KOPT-K1 (cell line): Measurements from ENCODE around the gene PXK.
"Not testable (repeated sequence)": the region's sequence is repeated elsewhere in the genome, so short reads cannot be mapped to it uniquely, and the experiment has no call there.

Source experiments
- H3K27ac ChIP-seq: fragments of 200-600 bp; sonication (generic); 2 replicates; pipeline ENCODE4 v1.5.1; 2016; ENCODE audit warnings: antibody characterized with exemption, mild to moderate bottlenecking, low read depth, low read length; ENCODE audit not compliant: poor library complexity, severe bottlenecking
- H3K36me3 ChIP-seq: fragments of 200-600 bp; sonication (generic); 2 replicates; pipeline ENCODE4 v1.5.1; 2017; ENCODE audit warnings: antibody characterized with exemption, mild to moderate bottlenecking, low read length, moderate library complexity; ENCODE audit not compliant: insufficient read depth
- H3K9me3 ChIP-seq: fragments of 200-600 bp; sonication (generic); 2 replicates; pipeline ENCODE4 v1.5.1; 2017; ENCODE audit warnings: antibody characterized with exemption, low read length, mild to moderate bottlenecking; ENCODE audit not compliant: insufficient read depth, poor library complexity, severe bottlenecking

PXK gene

GRCh38 chr3:58332575-58333188, at the start of gene PXK:
Gene PXK, plus strand, starts transcription at chr3:58332892. Its CDS starts 97 bp downstream, at chr3:58332989.
- Histone ChIP-seq H3K9me3 (no peaks in the 10 kb centered on the region), H3K27ac (peak within 1 kb of the TSS; percentile 86), H3K36me3 (peaks cover 18% of the 10 kb centered on the region)

GRCh38 chr3:58285334-58285733, 47.4 kb upstream of the PXK start:
- no peaks in the 10 kb centered on the region for H3K9me3 ChIP-seq
- H3K27ac ChIP-seq = no peak overlapping the region
- no peaks in the 10 kb centered on the region for H3K36me3 ChIP-seq

GRCh38 chr3:58287354-58287753, 45.3 kb upstream of the PXK start:
- H3K9me3 ChIP-seq = no peaks in the 10 kb centered on the region
- H3K36me3 ChIP-seq = no peaks in the 10 kb centered on the region
- H3K27ac ChIP-seq = no peak overlapping the region

- no peaks in the 10 kb centered on the region for H3K9me3 ChIP-seq
- no peak overlapping the region for H3K27ac ChIP-seq
- no peaks in the 10 kb centered on the region for H3K36me3 ChIP-seq
These were observed 44.5 kb upstream of the PXK start for GRCh38 chr3:58288011-58288728.

GRCh38 chr3:58288964-58289613, 43.6 kb upstream of the PXK start:
- H3K9me3 ChIP-seq, H3K27ac ChIP-seq, H3K36me3 ChIP-seq: not testable (repeated sequence)

GRCh38 chr3:58290446-58290845, 42.2 kb upstream of the PXK start:
- H3K36me3 ChIP-seq, H3K9me3 ChIP-seq, H3K27ac ChIP-seq: not testable (repeated sequence)

GRCh38 chr3:58291671-58292338, 40.9 kb upstream of the PXK start:
- H3K27ac ChIP-seq = no peak overlapping the region
- no peaks in the 10 kb centered on the region for H3K36me3 ChIP-seq
- H3K9me3 ChIP-seq = no peaks in the 10 kb centered on the region

- Histone ChIP-seq H3K27ac (no peak overlapping the region), H3K36me3 (no peaks in the 10 kb centered on the region), H3K9me3 (no peaks in the 10 kb centered on the region)
These were observed 39.8 kb upstream of the PXK start for GRCh38 chr3:58292866-58293265.

GRCh38 chr3:58293516-58293915, 39.2 kb upstream of the PXK start:
- no peak overlapping the region for H3K27ac ChIP-seq
- no peaks in the 10 kb centered on the region for H3K36me3 ChIP-seq
- H3K9me3 ChIP-seq = no peaks in the 10 kb centered on the region

- H3K27ac ChIP-seq = no peak overlapping the region
- peaks cover 3% of the 10 kb centered on the region for H3K9me3 ChIP-seq
- no peaks in the 10 kb centered on the region for H3K36me3 ChIP-seq
These were observed 36.4 kb upstream of the PXK start for GRCh38 chr3:58296269-58296668.

- Histone ChIP-seq H3K27ac (no peak overlapping the region), H3K9me3 (peaks cover 9% of the 10 kb centered on the region), H3K36me3 (no peaks in the 10 kb centered on the region)
These were observed 35.8 kb upstream of the PXK start for GRCh38 chr3:58296843-58297242.

GRCh38 chr3:58298190-58298589, 34.5 kb upstream of the PXK start:
- peaks cover 11% of the 10 kb centered on the region for H3K9me3 ChIP-seq
- no peaks in the 10 kb centered on the region for H3K36me3 ChIP-seq
- H3K27ac ChIP-seq = no peak overlapping the region

GRCh38 chr3:58299075-58299474, 33.6 kb upstream of the PXK start:
- no peaks in the 10 kb centered on the region for H3K36me3 ChIP-seq
- H3K9me3 ChIP-seq = peaks cover 11% of the 10 kb centered on the region
- H3K27ac ChIP-seq = no peak overlapping the region

- H3K36me3 ChIP-seq = no peaks in the 10 kb centered on the region
- peaks cover 11% of the 10 kb centered on the region for H3K9me3 ChIP-seq
- no peak overlapping the region for H3K27ac ChIP-seq
These were observed 32.7 kb upstream of the PXK start for GRCh38 chr3:58299839-58300516.
